ENCODE measurements around the gene LAMP5. TPM values are rescaled to one million over a fixed set of nuclear protein-coding genes. Genes with fewer than 3 reads are reported as not detected.

Gene LAMP5
- total RNA-seq, 1 donor from 2014 or later = 2.3 TPM

GRCh38 chr20:9543214-9543613 lies 28.8 kb downstream of the LAMP5 start:
- Mint-ChIP-seq H3K27ac (ENCODE audit: unreplicated experiment) (no peak overlapping the region), H3K4me1 (ENCODE audit: low read depth, unreplicated experiment) (no peaks in the 10 kb centered on the region), H3K4me3 (ENCODE audit: unreplicated experiment) (no peak overlapping the region), H3K27me3 (ENCODE audit: low read depth, unreplicated experiment) (peaks cover 9% of the 10 kb centered on the region), H3K9me3 (ENCODE audit: unreplicated experiment) (peaks cover 5% of the 10 kb centered on the region), H3K36me3 (ENCODE audit: low read depth, unreplicated experiment) (no peaks in the 10 kb centered on the region)
- Histone ChIP-seq H2AFZ (ENCODE audit: low read depth, low read length) (no peak overlapping the region), H4K20me1 (ENCODE audit: insufficient read depth, low read length) (no peaks in the 10 kb centered on the region), H3K27me3 (ENCODE audit: insufficient read depth, low read length) (no peaks in the 10 kb centered on the region), H3K4me3 (ENCODE audit: insufficient read depth, low read depth, low read length) (no peak overlapping the region), H3K36me3 (ENCODE audit: insufficient read depth, low read length) (no peaks in the 10 kb centered on the region), H3K4me2 (ENCODE audit: low read length) (no peak overlapping the region), H3K4me1 (ENCODE audit: insufficient read depth, low read length) (no peaks in the 10 kb centered on the region), H3K9ac (ENCODE audit: low read length) (no peak overlapping the region), H3K79me2 (ENCODE audit: insufficient read depth, low read length) (no peaks in the 10 kb centered on the region), H3K27ac (ENCODE audit: low read depth, low read length) (no peak overlapping the region), H3K9me3 (ENCODE audit: insufficient read depth, low read depth, low read length) (no peaks in the 10 kb centered on the region)
- TF ChIP-seq EZH2 (IDR thresholded peaks at IDR 0.05; ENCODE audit: insufficient read depth, low read length) = no peak
- no peak for TF ChIP-seq CTCF (IDR thresholded peaks at IDR 0.05; ENCODE audit: insufficient read depth, low read depth, low read length)
- DNase-seq (ENCODE audit: low read depth) (no peak), FAIRE-seq (no peak)

- Histone ChIP-seq H3K4me1 (ENCODE audit: insufficient read depth, low read length) (no peaks in the 10 kb centered on the region), H3K9ac (ENCODE audit: low read length) (no peak overlapping the region), H3K4me2 (ENCODE audit: low read length) (no peak overlapping the region), H2AFZ (ENCODE audit: low read depth, low read length) (no peak overlapping the region), H3K4me3 (ENCODE audit: insufficient read depth, low read depth, low read length) (no peak overlapping the region), H3K9me3 (ENCODE audit: insufficient read depth, low read depth, low read length) (no peaks in the 10 kb centered on the region), H3K36me3 (ENCODE audit: insufficient read depth, low read length) (no peaks in the 10 kb centered on the region), H4K20me1 (ENCODE audit: insufficient read depth, low read length) (no peaks in the 10 kb centered on the region), H3K79me2 (ENCODE audit: insufficient read depth, low read length) (no peaks in the 10 kb centered on the region), H3K27me3 (ENCODE audit: insufficient read depth, low read length) (no peaks in the 10 kb centered on the region), H3K27ac (ENCODE audit: low read depth, low read length) (no peak overlapping the region)
- Mint-ChIP-seq H3K4me1 (ENCODE audit: low read depth, unreplicated experiment) (no peaks in the 10 kb centered on the region), H3K27me3 (ENCODE audit: low read depth, unreplicated experiment) (peaks cover 6% of the 10 kb centered on the region), H3K27ac (ENCODE audit: unreplicated experiment) (no peak overlapping the region), H3K9me3 (ENCODE audit: unreplicated experiment) (no peaks in the 10 kb centered on the region), H3K4me3 (ENCODE audit: unreplicated experiment) (no peak overlapping the region), H3K36me3 (ENCODE audit: low read depth, unreplicated experiment) (no peaks in the 10 kb centered on the region)
- TF ChIP-seq EZH2 (IDR thresholded peaks at IDR 0.05; ENCODE audit: insufficient read depth, low read length) (no peak), CTCF (IDR thresholded peaks at IDR 0.05; ENCODE audit: insufficient read depth, low read depth, low read length) (no peak)
- DNase-seq (ENCODE audit: low read depth) (no peak), FAIRE-seq (no peak)
Observed at GRCh38 chr20:9550283-9550682, 35.9 kb downstream of the LAMP5 start.

- Mint-ChIP-seq H3K4me1 (ENCODE audit: low read depth, unreplicated experiment) (no peaks in the 10 kb centered on the region), H3K27me3 (ENCODE audit: low read depth, unreplicated experiment) (peaks cover 6% of the 10 kb centered on the region)
- FAIRE-seq = no peak
Observed at GRCh38 chr20:9550871-9551270, 36.5 kb downstream of the LAMP5 start.

More at GRCh38 chr20:9550871-9551270, 36.5 kb downstream of the LAMP5 start:
- H3K36me3 Mint-ChIP-seq (ENCODE audit: low read depth, unreplicated experiment) = no peaks in the 10 kb centered on the region
- Histone ChIP-seq H3K4me2 (ENCODE audit: low read length) (no peak overlapping the region), H3K27me3 (ENCODE audit: insufficient read depth, low read length) (no peaks in the 10 kb centered on the region), H2AFZ (ENCODE audit: low read depth, low read length) (no peak overlapping the region), H3K9me3 (ENCODE audit: insufficient read depth, low read depth, low read length) (no peaks in the 10 kb centered on the region), H3K9ac (ENCODE audit: low read length) (no peak overlapping the region), H3K79me2 (ENCODE audit: insufficient read depth, low read length) (no peaks in the 10 kb centered on the region), H3K36me3 (ENCODE audit: insufficient read depth, low read length) (no peaks in the 10 kb centered on the region), H3K4me1 (ENCODE audit: insufficient read depth, low read length) (no peaks in the 10 kb centered on the region), H4K20me1 (ENCODE audit: insufficient read depth, low read length) (no peaks in the 10 kb centered on the region), H3K4me3 (ENCODE audit: insufficient read depth, low read depth, low read length) (no peak overlapping the region), H3K27ac (ENCODE audit: low read depth, low read length) (no peak overlapping the region)
- no peak overlapping the region for H3K27ac Mint-ChIP-seq (ENCODE audit: unreplicated experiment)
- TF ChIP-seq CTCF (IDR thresholded peaks at IDR 0.05; ENCODE audit: insufficient read depth, low read depth, low read length) (no peak), EZH2 (IDR thresholded peaks at IDR 0.05; ENCODE audit: insufficient read depth, low read length) (no peak)
- DNase-seq (ENCODE audit: low read depth) = no peak
- no peaks in the 10 kb centered on the region for H3K9me3 Mint-ChIP-seq (ENCODE audit: unreplicated experiment)
- H3K4me3 Mint-ChIP-seq (ENCODE audit: unreplicated experiment) = no peak overlapping the region
